Measurements from ENCODE around the gene ZNF592. TPM values are rescaled to one million over a fixed set of nuclear protein-coding genes. Genes with fewer than 3 reads are reported as not detected.

ZNF592 gene
- total and polyA plus RNA-seq, 2 of the 13 experiments (the other 11 are each of a cell fraction or from before 2014, with no cell fraction given): 8.2 to 9.8 TPM

DNA sequence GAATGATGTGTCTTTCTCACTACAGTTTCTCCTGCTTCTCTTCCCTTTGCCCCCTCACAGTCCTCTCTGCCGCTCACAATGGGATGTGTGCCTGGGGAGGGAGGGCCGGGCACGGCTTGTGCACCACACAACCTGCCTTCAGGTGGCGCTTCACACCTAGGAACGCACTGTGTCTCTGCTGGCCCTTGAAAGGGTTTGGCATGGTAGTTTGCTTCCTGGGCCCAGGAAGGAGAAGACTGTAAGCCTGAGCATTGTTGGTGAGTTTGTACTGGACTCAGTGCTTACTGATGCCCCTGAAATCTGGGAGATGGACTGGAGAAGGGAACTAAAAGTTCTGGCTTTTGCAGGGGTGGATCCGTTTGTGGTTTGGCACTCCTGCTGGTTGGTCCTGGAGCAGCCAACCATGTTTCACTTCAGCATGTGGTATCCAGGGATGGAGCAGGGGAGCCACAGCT is 78.0 kb downstream of the ZNF592 start (continued):
- TF ChIP-seq SOX6 (IDR thresholded peaks at IDR 0.05): no peak
- TF ChIP-seq SOX6 (CRISPR knock-in tag; IDR thresholded peaks at IDR 0.05): 0 out of 2 replicates have a peak, but pooled peaks have one; percentile 11
- TF ChIP-seq, protein P1, sequence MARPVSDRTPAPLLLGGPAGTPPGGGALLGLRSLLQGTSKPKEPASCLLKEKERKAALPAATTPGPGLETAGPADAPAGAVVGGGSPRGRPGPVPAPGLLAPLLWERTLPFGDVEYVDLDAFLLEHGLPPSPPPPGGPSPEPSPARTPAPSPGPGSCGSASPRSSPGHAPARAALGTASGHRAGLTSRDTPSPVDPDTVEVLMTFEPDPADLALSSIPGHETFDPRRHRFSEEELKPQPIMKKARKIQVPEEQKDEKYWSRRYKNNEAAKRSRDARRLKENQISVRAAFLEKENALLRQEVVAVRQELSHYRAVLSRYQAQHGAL (CRISPR knock-in tag; IDR thresholded peaks at IDR 0.05; ENCODE audit: not compliant biosample characterization): peak; percentile 8
- TF ChIP-seq KLF6 (CRISPR knock-in tag; IDR thresholded peaks at IDR 0.05): 0 out of 2 replicates have a peak, but pooled peaks have one; percentile 23
- TF ChIP-seq, protein P2, sequence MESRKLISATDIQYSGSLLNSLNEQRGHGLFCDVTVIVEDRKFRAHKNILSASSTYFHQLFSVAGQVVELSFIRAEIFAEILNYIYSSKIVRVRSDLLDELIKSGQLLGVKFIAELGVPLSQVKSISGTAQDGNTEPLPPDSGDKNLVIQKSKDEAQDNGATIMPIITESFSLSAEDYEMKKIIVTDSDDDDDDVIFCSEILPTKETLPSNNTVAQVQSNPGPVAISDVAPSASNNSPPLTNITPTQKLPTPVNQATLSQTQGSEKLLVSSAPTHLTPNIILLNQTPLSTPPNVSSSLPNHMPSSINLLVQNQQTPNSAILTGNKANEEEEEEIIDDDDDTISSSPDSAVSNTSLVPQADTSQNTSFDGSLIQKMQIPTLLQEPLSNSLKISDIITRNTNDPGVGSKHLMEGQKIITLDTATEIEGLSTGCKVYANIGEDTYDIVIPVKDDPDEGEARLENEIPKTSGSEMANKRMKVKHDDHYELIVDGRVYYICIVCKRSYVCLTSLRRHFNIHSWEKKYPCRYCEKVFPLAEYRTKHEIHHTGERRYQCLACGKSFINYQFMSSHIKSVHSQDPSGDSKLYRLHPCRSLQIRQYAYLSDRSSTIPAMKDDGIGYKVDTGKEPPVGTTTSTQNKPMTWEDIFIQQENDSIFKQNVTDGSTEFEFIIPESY (CRISPR knock-in tag; IDR thresholded peaks at IDR 0.05): 0 out of 2 replicates have a peak, but pooled peaks have one; percentile 9
- TF ChIP-seq ZKSCAN1 (IDR thresholded peaks at IDR 0.05; ENCODE audit: low read length): no peak
- TF ChIP-seq, protein P3, sequence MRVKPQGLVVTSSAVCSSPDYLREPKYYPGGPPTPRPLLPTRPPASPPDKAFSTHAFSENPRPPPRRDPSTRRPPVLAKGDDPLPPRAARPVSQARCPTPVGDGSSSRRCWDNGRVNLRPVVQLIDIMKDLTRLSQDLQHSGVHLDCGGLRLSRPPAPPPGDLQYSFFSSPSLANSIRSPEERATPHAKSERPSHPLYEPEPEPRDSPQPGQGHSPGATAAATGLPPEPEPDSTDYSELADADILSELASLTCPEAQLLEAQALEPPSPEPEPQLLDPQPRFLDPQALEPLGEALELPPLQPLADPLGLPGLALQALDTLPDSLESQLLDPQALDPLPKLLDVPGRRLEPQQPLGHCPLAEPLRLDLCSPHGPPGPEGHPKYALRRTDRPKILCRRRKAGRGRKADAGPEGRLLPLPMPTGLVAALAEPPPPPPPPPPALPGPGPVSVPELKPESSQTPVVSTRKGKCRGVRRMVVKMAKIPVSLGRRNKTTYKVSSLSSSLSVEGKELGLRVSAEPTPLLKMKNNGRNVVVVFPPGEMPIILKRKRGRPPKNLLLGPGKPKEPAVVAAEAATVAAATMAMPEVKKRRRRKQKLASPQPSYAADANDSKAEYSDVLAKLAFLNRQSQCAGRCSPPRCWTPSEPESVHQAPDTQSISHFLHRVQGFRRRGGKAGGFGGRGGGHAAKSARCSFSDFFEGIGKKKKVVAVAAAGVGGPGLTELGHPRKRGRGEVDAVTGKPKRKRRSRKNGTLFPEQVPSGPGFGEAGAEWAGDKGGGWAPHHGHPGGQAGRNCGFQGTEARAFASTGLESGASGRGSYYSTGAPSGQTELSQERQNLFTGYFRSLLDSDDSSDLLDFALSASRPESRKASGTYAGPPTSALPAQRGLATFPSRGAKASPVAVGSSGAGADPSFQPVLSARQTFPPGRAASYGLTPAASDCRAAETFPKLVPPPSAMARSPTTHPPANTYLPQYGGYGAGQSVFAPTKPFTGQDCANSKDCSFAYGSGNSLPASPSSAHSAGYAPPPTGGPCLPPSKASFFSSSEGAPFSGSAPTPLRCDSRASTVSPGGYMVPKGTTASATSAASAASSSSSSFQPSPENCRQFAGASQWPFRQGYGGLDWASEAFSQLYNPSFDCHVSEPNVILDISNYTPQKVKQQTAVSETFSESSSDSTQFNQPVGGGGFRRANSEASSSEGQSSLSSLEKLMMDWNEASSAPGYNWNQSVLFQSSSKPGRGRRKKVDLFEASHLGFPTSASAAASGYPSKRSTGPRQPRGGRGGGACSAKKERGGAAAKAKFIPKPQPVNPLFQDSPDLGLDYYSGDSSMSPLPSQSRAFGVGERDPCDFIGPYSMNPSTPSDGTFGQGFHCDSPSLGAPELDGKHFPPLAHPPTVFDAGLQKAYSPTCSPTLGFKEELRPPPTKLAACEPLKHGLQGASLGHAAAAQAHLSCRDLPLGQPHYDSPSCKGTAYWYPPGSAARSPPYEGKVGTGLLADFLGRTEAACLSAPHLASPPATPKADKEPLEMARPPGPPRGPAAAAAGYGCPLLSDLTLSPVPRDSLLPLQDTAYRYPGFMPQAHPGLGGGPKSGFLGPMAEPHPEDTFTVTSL (CRISPR knock-in tag; IDR thresholded peaks at IDR 0.05; ENCODE audit: borderline replicate concordance): no peak
- peak; percentile 52 for TF ChIP-seq GATAD2A (CRISPR knock-in tag; IDR thresholded peaks at IDR 0.05)
- peak; percentile 59; the same call in 1 of the 2 replicates for TF ChIP-seq SAP130 (CRISPR knock-in tag; IDR thresholded peaks at IDR 0.05; ENCODE audit: low read depth)
- no peak for TF ChIP-seq POLR2AphosphoS2 (IDR thresholded peaks at IDR 0.05; ENCODE audit: low read depth, low read length)
- TF ChIP-seq ZNF547 (CRISPR knock-in tag; IDR thresholded peaks at IDR 0.05): peak; percentile 63; the same call in 1 of the 2 replicates
- peak; percentile 28; the same call in 1 of the 2 replicates for TF ChIP-seq ETV5 (CRISPR knock-in tag; IDR thresholded peaks at IDR 0.05; ENCODE audit: borderline replicate concordance)
- TF ChIP-seq SP1 (IDR thresholded peaks at IDR 0.05): no peak
- peak; percentile 45; the same call in 1 of the 2 replicates for TF ChIP-seq SP1 (CRISPR knock-in tag; IDR thresholded peaks at IDR 0.05)
- 0 out of 2 replicates have a peak, but pooled peaks have one; percentile 22 for TF ChIP-seq THAP11 (CRISPR knock-in tag; IDR thresholded peaks at IDR 0.05)
- no peak for TF ChIP-seq SATB2 (CRISPR knock-in tag; IDR thresholded peaks at IDR 0.05)
- TF ChIP-seq RFX5 (IDR thresholded peaks at IDR 0.05; ENCODE audit: low read depth, low read length): peak; percentile 67
- TF ChIP-seq FOXA3 (CRISPR knock-in tag; IDR thresholded peaks at IDR 0.05): 0 out of 2 replicates have a peak, but pooled peaks have one; percentile 27
- TF ChIP-seq ZFYVE20 (CRISPR knock-in tag; IDR thresholded peaks at IDR 0.05; ENCODE audit: borderline replicate concordance, low read depth): no peak
- no peak for TF ChIP-seq SYNCRIP (IDR thresholded peaks at IDR 0.05; ENCODE audit: insufficient read depth, low read depth, low read length)
- TF ChIP-seq MTF1 (CRISPR knock-in tag; IDR thresholded peaks at IDR 0.05): no peak
- peak; percentile 47; the same call in 1 of the 2 replicates for TF ChIP-seq KLF11 (CRISPR knock-in tag; IDR thresholded peaks at IDR 0.05)
- TF ChIP-seq YY1 (IDR thresholded peaks at IDR 0.05; ENCODE audit: insufficient read depth, insufficient replicate concordance, low read depth, low read length): peak; percentile 29
- peak; percentile 62 for TF ChIP-seq ZFX (CRISPR knock-in tag; IDR thresholded peaks at IDR 0.05; ENCODE audit: low read depth)
- TF ChIP-seq FOXA1 (IDR thresholded peaks at IDR 0.05): no peak
- 0 out of 2 replicates have a peak, but pooled peaks have one; percentile 1 for TF ChIP-seq FOXA1 (CRISPR knock-in tag; IDR thresholded peaks at IDR 0.05)
